Jurkat, Clone E6-1 (cell line): ENCODE data around the gene COL3A1.

Source experiments
- DNase-seq: peaks from one replicate; pipeline ENCODE4 v3.0.0-alpha.2; 2011; ENCODE audit warnings: low read depth, low spot score
- H3K4me3 ChIP-seq: 2 replicates; pipeline ENCODE4 v1.5.1; 2011; ENCODE audit warnings: mild to moderate bottlenecking, low read length, control low read depth, moderate library complexity

Gene COL3A1

DNA sequence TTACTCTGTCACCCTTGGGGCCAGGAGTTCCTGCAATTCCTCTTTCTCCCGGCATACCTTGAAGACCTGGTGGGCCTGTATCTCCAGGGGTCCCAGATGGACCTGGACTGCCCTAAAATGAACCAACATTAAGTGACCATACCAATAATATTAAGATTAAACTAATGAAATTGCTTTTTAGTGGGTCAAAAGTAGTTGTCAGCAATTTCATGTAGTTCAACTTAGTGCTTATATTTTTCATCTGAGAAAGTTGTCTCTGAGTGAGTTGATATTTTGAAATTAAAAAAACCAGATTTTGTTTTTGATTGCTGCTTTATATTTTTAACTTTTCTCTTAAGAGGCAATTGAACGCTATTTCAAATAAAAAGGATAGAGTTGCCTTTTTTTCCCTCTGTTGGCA lies 83.1 kb downstream of the COL3A1 start:
- H3K4me3 ChIP-seq = no peak overlapping the region
- no peak for DNase-seq

- no peak overlapping the region for H3K4me3 ChIP-seq
- DNase-seq = no peak
Measured at GRCh38 chr2:189060096-189060642, 86.0 kb downstream of the COL3A1 start.
